ENCODE measurements around the gene TOPAZ1.
A peak's percentile ranks its signal among the peaks of the same experiment; 100 is the strongest.
"Not testable (repeated sequence)": the region's sequence is repeated elsewhere in the genome, so short reads cannot be mapped to it uniquely, and the experiment has no call there.

The TOPAZ1 gene

DNA sequence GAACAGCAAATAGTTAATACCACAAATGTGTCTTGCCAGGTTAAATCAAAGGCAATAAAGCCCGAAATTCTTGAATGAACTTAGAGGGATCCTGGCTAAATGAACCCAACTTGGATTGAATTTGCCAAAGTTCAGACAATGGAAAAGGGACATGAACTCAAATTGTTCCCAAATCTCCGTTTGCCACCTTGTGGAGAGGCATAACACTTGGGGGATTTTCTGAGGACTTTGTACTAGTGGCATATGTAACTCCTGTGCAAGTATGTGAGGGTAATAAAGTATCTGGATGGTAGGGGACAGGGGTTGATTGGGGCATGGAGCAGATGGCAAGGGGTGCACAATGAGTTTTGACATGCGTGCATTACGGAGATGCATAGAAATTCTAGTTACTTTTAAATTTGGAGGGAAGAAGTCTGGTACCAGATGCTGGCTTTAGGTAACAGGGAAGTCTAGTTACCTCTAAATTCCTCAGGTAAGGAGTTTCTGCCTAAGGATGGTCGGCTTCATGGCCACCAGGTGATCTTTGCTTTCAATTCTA lies 95.6 kb downstream of the TOPAZ1 start:
- no peak for DNase-seq

DNA sequence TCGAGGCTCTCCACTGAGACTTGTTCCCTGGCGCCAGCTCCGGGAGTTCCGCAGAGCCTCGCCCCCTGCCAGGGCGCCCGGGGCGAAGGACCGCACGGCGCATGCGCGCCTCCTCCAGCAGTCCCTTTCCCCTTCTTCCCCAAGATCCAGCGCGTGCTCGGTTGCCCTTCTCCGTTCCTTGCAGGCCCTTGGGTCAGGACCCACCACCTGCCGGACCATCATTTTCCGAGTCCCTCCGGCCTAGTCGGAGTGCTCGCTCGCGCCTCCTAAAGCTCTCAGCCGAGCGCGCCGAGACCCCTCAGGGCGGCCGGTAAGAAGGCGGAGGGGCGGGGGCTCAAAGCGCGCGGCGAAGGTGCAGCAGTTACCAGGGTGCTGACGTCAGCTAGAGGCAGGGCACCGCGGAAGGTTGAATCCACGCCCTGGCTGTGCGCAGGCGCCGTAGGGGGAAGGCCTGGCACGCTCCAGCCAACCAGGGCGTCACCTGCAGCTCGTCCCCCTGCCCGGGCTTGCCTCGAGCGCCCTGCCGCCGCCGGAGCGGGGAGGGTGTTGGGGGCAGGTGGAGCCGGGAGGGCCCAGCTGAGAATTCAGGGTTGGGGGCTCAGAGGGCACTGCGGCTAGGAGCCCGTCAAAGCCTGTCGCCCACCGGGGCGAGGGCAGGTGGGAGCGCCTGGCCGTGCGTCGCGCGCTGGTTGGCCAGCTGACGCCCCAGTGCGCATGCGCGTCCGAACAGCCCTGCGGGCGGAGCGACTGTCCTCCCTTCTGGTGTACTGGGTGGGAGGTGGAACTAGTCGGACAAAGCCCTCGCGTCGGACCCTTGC lies 96.5 kb downstream of the TOPAZ1 start, which contains the start of gene TCAIM:
Gene TCAIM, plus strand, starts transcription at position 757 of the 818 bp plus-strand sequence. CDS start 16,017 bp downstream, outside the sequence.
- DNase-seq: peak; percentile 99

DNA sequence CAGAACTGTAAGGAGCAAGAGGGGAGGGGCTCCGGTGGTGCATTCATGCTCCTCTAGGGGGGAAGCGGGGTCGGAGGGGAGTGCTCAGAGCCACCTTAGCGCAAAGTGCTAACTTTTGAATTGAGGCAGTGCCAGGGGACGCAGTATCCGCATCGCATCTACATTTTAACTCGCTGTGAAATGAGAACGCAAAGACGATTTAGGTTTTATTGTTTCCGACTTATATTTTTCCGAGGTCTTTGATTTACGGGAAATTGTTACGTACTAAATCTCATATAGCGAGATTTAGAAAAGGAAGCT lies 97.1 kb downstream of the TOPAZ1 start:
- no peak for DNase-seq

DNA sequence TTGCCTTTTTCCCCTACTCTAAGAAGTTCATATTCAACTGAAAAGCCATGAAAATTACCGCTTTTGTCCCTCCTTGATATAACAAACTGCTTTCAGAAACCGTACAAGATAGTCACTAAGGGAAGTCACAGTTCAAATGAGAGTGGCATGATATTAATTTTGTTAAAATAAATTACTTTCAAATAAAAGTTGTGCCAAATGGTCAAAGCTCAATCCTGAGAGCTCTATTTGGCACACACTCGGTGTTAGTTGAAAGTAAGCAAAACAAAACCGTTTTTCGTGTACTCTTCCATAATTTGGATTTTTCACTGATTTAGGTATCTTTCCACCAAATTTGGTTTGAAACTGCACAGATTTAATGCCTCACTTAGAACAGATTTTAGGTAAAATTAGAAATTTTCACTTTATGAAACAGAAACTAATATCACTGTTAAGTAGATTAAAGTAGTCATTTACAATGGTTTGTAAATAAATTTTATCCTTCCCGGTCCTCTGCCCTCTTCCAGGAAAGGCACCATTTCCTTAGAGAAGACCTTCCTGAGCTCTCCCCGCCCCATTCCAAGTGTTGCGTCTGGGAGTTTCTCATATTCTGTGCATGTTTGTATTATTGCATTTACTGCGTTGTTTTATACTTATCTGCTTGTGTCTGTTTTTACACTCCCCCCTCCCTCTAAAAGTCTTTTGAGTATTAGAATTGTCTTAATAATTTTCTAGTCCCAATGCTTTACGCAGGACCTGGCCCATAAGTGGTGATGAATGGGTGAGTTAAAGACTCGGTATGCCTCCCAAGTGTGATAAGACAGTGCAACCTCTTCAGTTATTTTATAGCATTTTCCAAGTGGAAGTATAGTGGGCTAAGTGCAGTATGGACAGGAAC lies 97.7 kb downstream of the TOPAZ1 start:
- DNase-seq: no peak

DNA sequence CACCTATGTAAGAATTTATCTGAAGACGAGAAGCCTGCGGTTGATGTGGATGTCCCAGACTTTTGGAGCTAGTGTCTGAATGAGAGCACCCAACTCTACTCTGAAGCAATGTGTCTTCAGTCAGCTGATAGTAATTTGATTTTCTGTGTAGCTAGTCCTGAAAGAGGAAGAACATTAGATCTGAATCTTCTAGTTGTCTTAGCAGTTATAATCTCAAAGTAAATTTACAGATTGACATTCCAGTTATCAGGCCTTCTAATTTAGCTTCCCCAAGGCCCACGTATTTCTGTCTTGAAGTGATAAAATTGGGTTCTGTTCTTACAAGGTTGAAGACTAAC lies 98.3 kb downstream of the TOPAZ1 start:
- DNase-seq: no peak

DNA sequence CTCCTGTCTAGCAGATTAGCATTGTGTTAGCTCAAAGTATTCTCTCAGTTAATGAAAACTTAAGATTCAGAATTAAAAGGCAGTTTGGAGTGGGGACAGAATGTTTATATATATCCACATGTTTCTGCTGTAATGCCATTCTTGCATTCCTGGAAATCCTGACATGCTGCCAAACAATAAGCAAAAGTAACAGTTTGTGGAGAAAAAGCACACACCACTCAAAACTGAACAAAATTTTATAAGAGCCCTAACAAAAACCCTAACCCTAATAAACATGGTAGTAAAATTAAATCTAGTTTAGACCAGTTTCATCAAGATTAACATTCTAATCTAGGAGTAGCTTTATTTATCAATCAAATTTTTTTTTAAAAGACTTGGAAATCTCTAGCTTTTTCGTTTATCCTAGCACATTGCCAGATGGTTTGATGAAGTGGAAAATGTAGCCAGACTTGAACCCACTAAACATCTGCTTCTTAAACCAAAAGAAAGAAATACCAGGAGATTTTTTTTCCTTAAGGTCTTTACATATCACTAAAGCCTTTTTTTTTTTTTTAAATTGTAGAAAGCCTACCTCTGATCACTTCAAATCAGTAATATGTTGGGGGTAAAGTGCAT lies 100.6 kb downstream of the TOPAZ1 start:
- DNase-seq: no peak

DNA sequence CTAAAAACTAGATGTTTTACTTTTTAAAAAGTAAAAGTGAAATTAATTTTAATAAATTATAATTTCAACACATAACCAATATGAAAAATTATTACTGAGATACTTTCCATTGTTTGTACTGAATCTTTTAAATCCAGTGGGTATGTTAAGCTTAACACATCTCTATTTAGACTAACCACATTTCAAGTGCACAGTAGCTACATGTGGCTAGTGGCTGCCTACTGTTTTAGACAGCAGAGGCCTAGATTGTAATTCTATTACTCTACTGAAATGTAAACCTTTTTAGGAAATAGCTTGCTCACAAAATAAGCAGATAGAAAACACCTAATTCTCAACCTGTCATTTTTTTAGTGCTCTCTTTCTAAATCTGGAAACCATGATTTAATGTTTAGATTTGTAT lies 101.7 kb downstream of the TOPAZ1 start:
- DNase-seq: no peak

DNA sequence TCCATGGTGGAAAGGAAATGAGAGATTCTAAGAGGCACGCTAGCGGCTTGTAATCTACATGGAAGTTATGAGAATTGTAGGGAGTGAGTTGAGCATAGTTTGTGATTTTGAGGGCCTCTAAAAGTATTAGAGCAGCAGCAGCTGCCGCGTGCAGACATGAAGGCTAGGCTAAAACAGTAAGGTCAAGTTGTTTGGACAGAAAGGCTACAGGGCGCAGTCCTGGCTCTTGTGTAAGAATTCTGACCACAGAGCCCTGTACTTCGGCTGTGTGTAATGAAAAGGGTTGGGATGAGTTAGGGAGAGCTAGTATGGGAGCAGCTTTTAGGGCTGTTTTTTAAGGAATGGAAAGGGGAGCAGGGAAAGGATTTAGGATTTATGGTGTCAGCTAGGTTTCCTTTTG lies 104.9 kb downstream of the TOPAZ1 start:
- not testable (repeated sequence) for DNase-seq

DNA sequence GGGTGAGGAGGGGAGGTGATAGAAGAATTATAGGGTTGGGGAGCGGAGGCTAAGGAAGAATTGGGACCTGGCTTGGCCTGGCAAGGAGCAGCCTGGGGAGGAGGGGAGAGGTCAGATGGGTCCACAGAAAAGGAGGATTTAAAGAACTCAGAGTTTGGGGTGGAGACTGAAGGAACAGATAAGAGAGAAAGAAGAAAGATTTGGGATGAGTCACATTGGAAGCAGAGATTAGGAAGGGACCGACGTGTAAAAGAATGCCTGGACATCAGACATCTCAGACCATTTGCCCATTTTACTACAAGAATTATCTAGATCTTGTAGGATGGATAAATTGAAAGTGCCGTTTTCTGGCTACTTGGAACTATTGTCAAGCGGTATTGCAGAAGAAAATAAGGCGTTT lies 107.3 kb downstream of the TOPAZ1 start:
- DNase-seq: no peak

DNA sequence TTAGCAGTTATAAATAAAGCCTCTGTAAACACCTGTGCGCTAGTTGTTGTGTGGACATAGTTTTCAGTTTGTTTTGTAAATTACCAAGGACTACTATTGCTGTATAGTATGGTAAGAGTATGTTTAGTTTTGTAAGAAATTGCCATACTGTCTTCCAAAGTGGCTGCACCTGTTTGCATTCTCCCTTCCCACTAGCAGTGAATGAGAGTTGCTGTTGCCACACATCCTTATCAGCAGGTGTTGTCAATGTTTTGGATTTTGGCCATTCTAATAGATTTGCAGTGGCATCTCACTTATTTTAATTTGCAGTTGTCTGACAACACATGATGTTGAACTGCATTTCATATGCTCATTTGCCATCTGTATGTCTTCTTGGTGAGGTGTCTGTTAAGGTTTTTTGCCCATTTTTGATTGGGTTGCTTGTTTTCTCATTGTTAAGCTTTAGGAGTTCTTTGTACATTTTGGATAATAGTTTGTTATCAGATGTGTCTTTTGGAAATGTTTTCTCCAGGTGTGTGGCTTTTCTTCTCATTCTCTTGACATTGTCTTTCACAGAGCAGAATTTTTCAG lies 111.8 kb downstream of the TOPAZ1 start:
- no peak for DNase-seq

DNA sequence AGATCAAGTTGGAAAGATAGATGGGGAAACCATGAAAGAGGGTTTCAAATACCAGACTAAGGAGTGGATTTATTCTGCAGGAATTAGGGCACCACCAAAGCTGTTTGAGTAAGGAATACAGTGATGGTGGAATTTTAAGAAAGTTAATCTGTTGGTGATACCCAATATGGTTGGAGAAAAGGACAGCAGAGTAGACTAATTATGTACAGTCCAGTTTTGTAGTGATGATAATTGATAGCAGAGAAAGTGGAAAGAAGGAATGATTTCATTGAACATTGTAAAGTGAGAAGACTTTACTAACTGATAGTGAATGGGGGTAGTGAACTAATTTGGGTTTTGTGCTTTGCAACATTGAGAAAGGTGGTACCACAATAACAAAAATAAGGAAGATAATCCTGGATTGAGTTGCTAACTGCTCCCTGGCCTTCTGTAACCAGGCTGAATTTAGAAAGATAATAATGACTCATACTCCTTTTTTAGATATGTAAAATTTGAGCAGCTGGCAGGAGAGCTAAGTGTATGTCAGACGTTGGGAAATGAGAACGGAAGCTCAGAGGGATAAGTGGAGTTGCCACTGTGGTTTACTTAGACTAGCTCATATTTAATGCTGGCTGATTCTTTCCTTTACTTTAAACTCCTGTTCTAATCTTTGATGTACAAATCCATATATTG lies 113.8 kb downstream of the TOPAZ1 start:
- DNase-seq: no peak

DNA sequence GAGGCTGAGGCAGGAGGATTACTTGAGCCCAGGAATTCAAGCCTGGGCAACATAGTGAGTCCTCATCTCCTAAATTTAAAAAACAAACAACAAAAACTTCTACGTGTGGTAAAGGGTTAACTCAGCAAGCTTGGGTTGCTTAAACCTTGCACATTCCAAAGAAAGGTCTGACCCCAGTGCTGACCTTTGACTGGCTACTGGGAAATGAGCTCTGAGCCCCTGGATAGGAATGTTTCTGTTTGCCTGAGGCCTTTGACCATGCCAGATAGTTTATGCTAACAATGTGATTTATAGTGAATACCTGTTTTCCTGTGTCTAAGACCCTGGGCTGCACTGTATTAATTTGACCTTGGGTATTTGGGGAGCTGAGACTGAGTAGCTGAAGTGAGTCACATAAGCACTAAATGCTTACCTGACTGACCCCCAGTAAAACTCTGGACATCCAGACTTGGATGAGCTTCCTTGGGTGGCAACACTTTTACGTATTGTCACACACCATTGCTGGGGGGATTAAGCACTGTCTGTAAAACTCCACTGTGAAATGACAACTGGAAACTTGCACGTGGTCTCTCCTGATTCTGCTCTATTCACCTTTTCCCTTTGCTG lies 117.6 kb downstream of the TOPAZ1 start:
- DNase-seq: no peak

DNA sequence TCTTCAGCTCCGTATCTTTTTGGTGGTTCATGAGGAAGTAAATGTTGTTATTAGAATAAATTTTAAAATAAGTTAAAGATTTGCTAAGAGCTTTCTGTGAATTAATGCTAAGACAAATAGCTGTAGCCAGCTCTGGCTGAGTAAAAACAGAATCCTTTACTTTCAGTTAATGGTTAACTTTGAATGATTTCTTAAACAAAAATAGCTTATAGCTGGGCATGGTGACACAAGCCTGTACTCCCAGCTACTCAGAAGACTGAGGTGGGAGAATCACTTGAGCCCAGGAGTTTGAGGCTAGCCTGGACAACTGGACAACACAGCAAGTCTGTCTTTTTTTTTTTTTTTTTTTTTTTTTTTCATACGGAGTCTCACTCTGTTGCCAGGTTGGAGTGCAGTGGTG lies 121.9 kb downstream of the TOPAZ1 start:
- DNase-seq: no peak

DNA sequence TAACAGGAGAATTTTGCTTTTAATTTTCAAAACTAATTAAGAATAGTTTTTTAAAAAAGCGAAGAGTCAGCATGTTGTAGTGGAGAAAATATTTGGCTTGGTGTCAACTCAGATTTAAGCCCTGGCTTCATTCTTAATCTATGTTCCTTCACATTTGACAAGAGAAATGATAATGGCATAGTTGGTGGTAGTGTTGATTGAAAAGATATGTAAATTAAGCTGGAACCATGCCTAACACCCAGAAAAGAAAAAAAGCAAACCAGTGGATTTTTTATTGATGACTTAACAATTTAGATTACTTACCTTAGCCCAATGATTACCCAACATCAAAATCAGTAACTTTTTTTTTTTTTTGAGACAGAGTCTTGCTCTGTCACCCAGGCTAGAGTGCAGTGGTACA lies 124.3 kb downstream of the TOPAZ1 start:
- DNase-seq: no peak

DNA sequence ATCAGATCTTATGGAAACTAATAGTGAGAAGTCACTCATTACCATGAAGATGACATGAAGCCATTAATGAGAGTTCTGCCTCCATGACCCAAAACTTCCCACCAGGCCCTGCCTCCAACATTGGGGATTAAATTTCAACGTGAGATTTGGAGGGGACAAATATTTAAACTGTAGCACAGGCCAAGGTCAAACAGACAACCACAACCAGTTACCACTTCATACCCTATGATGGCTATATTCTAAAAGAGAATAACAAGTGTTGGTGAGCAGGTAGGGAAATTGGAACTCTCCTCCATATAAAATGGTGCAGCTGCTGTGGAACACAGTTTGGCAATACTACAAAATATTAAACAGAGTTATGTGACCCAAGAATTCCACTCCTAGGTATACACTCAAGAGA lies 133.8 kb downstream of the TOPAZ1 start:
- no peak for DNase-seq
